Upper lobe of right lung (tissue), 1 donor: ENCODE results near the gene PRSS58. TPM values are rescaled to one million over a fixed set of nuclear protein-coding genes. Genes with fewer than 3 reads are reported as not detected.

ENCODE experiments used
- ATAC-seq: fragments of 200-7000 bp; cut with Tn5 transposase; one replicate; pipeline ENCODE4 v1.9.1; 2020; ENCODE audit warnings: mild to moderate bottlenecking, moderate library complexity
- DNase-seq: peaks from one replicate; pipeline ENCODE4 v3.0.0-alpha.2; 2020
- H3K27ac ChIP-seq: fragments of 200-600 bp; one replicate; pipeline ENCODE4 v1.8.0; 2022
- H3K27me3 ChIP-seq: fragments of 200-600 bp; one replicate; pipeline ENCODE4 v1.8.0; 2022; ENCODE audit warnings: mild to moderate bottlenecking
- H3K36me3 ChIP-seq: fragments of 200-600 bp; one replicate; pipeline ENCODE4 v1.8.0; 2022
- H3K4me1 ChIP-seq: fragments of 200-600 bp; one replicate; pipeline ENCODE4 v1.8.0; 2022
- H3K4me3 ChIP-seq: fragments of 200-600 bp; one replicate; pipeline ENCODE4 v1.8.0; 2022; ENCODE audit warnings: mild to moderate bottlenecking
- H3K9me3 ChIP-seq: fragments of 200-600 bp; one replicate; pipeline ENCODE4 v1.8.0; 2022
- intact Hi-C: fragments of 100-400 bp; cut with DNase I; formaldehyde crosslinking; loops from one replicate; pipeline ENCODE4 v1.11.0; 2022
- total RNA-seq: library from RNA; stranded (reverse); fragmentation: NEBNext Ultra II Directional; extraction: Animal tissue kit (Norgen Biotek cat#: 25700); gene quantifications from one replicate; pipeline ENCODE4 v1.2.1, GENCODE V29; 2021
- TF ChIP-seq, protein P1 (sequence below): fragments of 200-600 bp; IDR thresholded peaks from one replicate; pipeline ENCODE4 v1.8.0; 2022; ENCODE audit warnings: antibody characterized with exemption
- donor health status: DM: no; HTN: yes; CAD: no; lungs with severe emphysema.

The PRSS58 gene
- total RNA-seq, 1 donor from 2014 or later, result not detected

DNA sequence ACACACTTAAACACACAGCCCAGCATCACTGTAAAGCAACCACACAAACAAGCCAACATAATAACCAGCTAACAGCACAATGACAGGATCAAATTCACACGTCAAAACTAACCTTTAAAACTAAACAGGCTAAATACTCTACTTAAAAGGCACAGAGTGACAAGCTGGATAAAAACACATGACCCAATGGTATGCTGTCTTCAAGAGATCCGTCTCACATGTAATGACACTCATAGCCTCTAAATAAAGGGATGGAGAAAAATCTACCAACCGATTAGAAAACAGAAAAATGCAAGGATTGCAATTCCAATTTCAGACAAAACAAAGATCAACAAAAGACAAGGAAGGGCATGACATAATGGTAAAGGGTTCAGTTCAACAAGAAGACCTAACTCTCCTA lies 17.2 kb upstream of the PRSS58 start:
- Histone ChIP-seq H3K9me3 (no peaks in the 10 kb centered on the region), H3K36me3 (no peaks in the 10 kb centered on the region), H3K4me3 (no peak overlapping the region), H3K4me1 (no peaks in the 10 kb centered on the region), H3K27ac (no peak overlapping the region), H3K27me3 (no peaks in the 10 kb centered on the region)
- no peak for ATAC-seq
- TF ChIP-seq, protein P1, sequence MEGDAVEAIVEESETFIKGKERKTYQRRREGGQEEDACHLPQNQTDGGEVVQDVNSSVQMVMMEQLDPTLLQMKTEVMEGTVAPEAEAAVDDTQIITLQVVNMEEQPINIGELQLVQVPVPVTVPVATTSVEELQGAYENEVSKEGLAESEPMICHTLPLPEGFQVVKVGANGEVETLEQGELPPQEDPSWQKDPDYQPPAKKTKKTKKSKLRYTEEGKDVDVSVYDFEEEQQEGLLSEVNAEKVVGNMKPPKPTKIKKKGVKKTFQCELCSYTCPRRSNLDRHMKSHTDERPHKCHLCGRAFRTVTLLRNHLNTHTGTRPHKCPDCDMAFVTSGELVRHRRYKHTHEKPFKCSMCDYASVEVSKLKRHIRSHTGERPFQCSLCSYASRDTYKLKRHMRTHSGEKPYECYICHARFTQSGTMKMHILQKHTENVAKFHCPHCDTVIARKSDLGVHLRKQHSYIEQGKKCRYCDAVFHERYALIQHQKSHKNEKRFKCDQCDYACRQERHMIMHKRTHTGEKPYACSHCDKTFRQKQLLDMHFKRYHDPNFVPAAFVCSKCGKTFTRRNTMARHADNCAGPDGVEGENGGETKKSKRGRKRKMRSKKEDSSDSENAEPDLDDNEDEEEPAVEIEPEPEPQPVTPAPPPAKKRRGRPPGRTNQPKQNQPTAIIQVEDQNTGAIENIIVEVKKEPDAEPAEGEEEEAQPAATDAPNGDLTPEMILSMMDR, result no peak
- DNase-seq, result no peak
- intact Hi-C loops, result no loop called here

DNA sequence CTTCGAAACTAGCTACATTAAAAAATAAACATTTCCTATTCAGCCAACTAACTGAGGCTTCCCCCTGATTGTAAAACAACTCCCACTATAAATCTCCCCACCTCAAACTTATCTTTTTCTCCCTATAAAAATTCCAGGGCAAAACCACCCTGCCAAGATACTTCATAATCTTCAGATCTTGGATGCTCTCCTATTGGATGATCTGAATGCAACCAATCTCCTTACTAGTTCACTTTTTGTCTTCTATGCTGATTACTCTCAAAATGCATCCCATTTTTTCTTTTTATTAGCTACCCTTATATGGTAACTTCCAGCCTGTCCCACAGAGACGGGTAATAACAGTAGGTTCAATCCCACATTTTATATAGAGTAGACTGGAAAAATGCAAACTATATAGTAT lies 15.0 kb upstream of the PRSS58 start:
- H3K27ac ChIP-seq, result no peak overlapping the region
- intact Hi-C loops, result no loop called here
- no peak overlapping the region for H3K4me3 ChIP-seq
- H3K36me3 ChIP-seq, result no peaks in the 10 kb centered on the region
- no peaks in the 10 kb centered on the region for H3K4me1 ChIP-seq
- no peak for DNase-seq
- H3K27me3 ChIP-seq, result no peaks in the 10 kb centered on the region
- no peaks in the 10 kb centered on the region for H3K9me3 ChIP-seq
- TF ChIP-seq, protein P1, result no peak
- no peak for ATAC-seq

DNA sequence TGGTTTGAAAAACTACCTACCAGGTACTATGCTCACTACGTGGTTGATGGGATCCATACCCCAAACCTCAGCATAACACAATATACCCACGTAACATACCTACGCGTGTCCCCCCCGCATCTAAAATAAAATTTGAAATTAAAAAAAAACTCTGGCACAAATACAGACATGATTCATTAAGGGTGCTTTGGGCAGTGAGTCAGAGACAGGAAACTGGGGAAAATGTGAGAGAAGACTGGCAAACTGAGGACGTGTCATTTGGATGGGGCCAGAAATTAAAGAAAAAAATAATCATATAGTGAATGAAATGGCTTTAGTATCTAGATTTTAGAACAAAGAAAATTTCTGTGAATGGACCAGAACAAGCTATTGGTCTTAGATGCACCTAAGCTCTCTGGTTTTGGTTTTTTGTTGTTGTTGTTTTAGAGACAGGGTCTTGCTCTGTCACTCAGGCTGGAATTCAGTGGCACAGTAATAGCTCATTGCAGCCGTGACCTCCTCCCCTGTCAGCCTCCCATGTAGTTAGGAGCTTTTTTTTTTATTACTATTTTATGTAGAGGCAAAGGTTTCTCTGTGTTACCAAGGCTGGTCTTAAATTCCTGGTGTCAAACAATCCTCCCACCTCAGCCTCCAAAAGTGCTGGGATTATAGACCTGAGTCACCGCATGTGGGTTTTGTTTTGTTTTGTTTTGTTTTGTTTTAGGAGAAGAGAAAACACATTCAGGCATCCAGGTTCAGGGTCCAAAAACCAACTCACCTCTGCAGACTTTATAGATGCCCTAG lies 5.9 kb upstream of the PRSS58 start:
- intact Hi-C loops, result no loop called here
- no peak for DNase-seq
- no peaks in the 10 kb centered on the region for H3K27me3 ChIP-seq
- H3K4me1 ChIP-seq, result no peaks in the 10 kb centered on the region
- no peak overlapping the region for H3K4me3 ChIP-seq
- no peak overlapping the region for H3K27ac ChIP-seq
- TF ChIP-seq, protein P1, result no peak
- ATAC-seq, result no peak
- no peaks in the 10 kb centered on the region for H3K9me3 ChIP-seq
- no peaks in the 10 kb centered on the region for H3K36me3 ChIP-seq

DNA sequence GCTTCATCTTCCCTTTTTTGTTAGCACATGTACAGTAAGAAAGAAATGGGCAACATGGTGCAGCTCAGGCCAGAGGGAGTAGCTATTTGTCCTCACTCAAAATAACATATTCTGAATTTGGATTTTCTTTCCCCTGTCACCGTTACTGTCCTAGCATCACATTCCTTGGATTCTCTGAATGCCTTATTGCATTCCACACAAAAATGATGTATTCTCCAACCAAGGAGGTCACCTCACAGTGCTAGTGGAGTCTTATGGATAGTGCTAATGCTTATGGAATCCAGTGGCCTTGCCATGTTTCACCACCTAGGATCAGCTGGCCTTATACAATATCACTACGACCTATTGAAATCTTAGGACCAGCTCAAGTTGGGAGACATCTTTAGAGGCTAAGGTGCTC lies 7.2 kb downstream of the PRSS58 start:
- no peaks in the 10 kb centered on the region for H3K36me3 ChIP-seq
- no peaks in the 10 kb centered on the region for H3K9me3 ChIP-seq
- H3K27ac ChIP-seq, result no peak overlapping the region
- no peaks in the 10 kb centered on the region for H3K27me3 ChIP-seq
- no peaks in the 10 kb centered on the region for H3K4me1 ChIP-seq
- intact Hi-C loops, result no loop called here
- TF ChIP-seq, protein P1, result no peak
- no peak overlapping the region for H3K4me3 ChIP-seq
- no peak for ATAC-seq
- DNase-seq, result no peak

DNA sequence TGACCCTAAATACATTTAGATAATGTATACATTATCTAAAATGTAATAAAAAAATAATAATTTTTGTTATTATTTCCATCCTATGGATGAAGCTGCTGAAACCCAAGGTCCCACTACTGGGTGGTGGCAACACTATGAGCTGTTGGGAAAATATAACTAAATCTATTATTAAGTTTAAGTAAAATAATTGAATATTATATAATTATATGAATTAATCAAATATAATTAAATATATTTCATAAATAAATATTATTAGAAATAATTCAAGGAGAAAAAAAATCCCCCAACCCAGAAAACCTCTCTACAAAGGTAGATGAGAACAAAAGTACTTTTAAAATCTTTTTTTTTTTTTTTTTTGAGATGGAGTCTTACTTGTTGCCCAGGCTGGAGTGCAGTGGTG lies 7.9 kb downstream of the PRSS58 start:
- no peak for DNase-seq
- Histone ChIP-seq H3K4me3 (no peak overlapping the region), H3K4me1 (no peaks in the 10 kb centered on the region), H3K36me3 (no peaks in the 10 kb centered on the region), H3K9me3 (no peaks in the 10 kb centered on the region), H3K27ac (no peak overlapping the region), H3K27me3 (no peaks in the 10 kb centered on the region)
- TF ChIP-seq, protein P1, result no peak
- ATAC-seq, result no peak
- intact Hi-C loops, result no loop called here
